CD14-positive monocyte (primary cell): ENCODE measurements around the gene ZEB2. TPM values are rescaled to one million over a fixed set of nuclear protein-coding genes. Genes with fewer than 3 reads are reported as not detected.

Source experiments
- DNase-seq, 3 donors: peaks; one replicate each; pipeline ENCODE4 v3.0.0-alpha.2; 2011 to 2022
- H2AFZ ChIP-seq: 2 replicates; pipeline ENCODE4 v1.6.0; 2012; ENCODE audit warnings: mild to moderate bottlenecking, low read depth, low read length, inconsistent platforms; ENCODE audit not compliant: insufficient read depth, poor library complexity, severe bottlenecking
- H3K27ac ChIP-seq, 2 donors: 1 replicate in 1 of 2; 2 replicates in 1 of 2; pipeline ENCODE4 v1.5.1; 2012 to 2013; ENCODE audit warnings: low read length in 2 of 2, control low read depth in 1 of 2, inconsistent platforms in 1 of 2, low read depth in 1 of 2, mild to moderate bottlenecking in 1 of 2
- H3K27me3 ChIP-seq, 2 donors: one replicate each; pipeline versions ENCODE4 v1.6.0 to v1.6.1; 2011 to 2013; ENCODE audit warnings: low read length in 2 of 2; ENCODE audit not compliant: control insufficient read depth in 2 of 2, insufficient read depth in 2 of 2
- H3K36me3 ChIP-seq, 2 donors: replicated peaks in 1 of 2; 1 replicate in 1 of 2; 2 replicates in 1 of 2; pipeline versions ENCODE4 v1.5.1 to v1.6.1; 2012 to 2013; ENCODE audit warnings: low read length in 2 of 2, control low read depth in 1 of 2, inconsistent platforms in 1 of 2, mild to moderate bottlenecking in 1 of 2; ENCODE audit not compliant: insufficient read depth in 2 of 2, control insufficient read depth in 1 of 2
- H3K4me1 ChIP-seq, 2 donors: 1 replicate in 1 of 2; 2 replicates in 1 of 2; pipeline versions ENCODE4 v1.5.1 to v1.6.1; 2012 to 2013; ENCODE audit warnings: low read length in 2 of 2, control low read depth in 1 of 2, inconsistent platforms in 1 of 2, mild to moderate bottlenecking in 1 of 2, moderate library complexity in 1 of 2; ENCODE audit not compliant: insufficient read depth in 2 of 2, control insufficient read depth in 1 of 2
- H3K4me2 ChIP-seq: replicated peaks from 2 replicates; pipeline ENCODE3; 2012; ENCODE audit warnings: low read length, moderate library complexity, mild to moderate bottlenecking; ENCODE audit not compliant: poor library complexity, severe bottlenecking; ENCODE audit errors: extremely low read depth
- H3K4me3 ChIP-seq, 3 experiments: fragments of 200-600 bp in 1 of 3; sonication (generic) in 1 of 3; replicated peaks in 1 of 3; 1 replicate in 2 of 3; 2 replicates in 1 of 3; pipeline ENCODE4 v1.5.1; 2011 to 2013; ENCODE audit warnings: low read length in 3 of 3, mild to moderate bottlenecking in 3 of 3, control low read depth in 2 of 3, low read depth in 2 of 3, inconsistent platforms in 1 of 3, moderate library complexity in 1 of 3
- H3K79me2 ChIP-seq: 2 replicates; pipeline ENCODE4 v1.6.0; 2012; ENCODE audit warnings: mild to moderate bottlenecking, control low read depth, inconsistent platforms, low read length, moderate library complexity; ENCODE audit not compliant: insufficient read depth
- H3K9ac ChIP-seq: 2 replicates; pipeline ENCODE4 v1.6.0; 2017; ENCODE audit warnings: low read length, mild to moderate bottlenecking; ENCODE audit not compliant: insufficient read depth, poor library complexity, severe bottlenecking
- H3K9me3 ChIP-seq, 2 donors: replicated peaks in 1 of 2; 1 replicate in 1 of 2; 2 replicates in 1 of 2; pipeline versions ENCODE4 v1.5.1 to v1.6.1; 2012 to 2013; ENCODE audit warnings: low read length in 2 of 2, control low read depth in 1 of 2; ENCODE audit not compliant: control insufficient read depth in 1 of 2, insufficient read depth in 1 of 2
- H4K20me1 ChIP-seq: 2 replicates; pipeline ENCODE4 v1.6.0; 2012; ENCODE audit warnings: mild to moderate bottlenecking, low read length, control low read depth, moderate library complexity; ENCODE audit not compliant: insufficient read depth
- H3K27ac Mint-ChIP-seq, 7 donors: one replicate each; pipeline ENCODE4 v1.8.0; 2020; ENCODE audit warnings: mild to moderate bottlenecking in 7 of 7, mixed read lengths in 7 of 7, moderate library complexity in 6 of 7, inconsistent platforms in 2 of 7
- H3K27me3 Mint-ChIP-seq, 3 donors: one replicate each; pipeline ENCODE4 v1.8.0; 2021 to 2022; ENCODE audit warnings: low read depth in 3 of 3, mild to moderate bottlenecking in 3 of 3, mixed read lengths in 3 of 3, moderate library complexity in 3 of 3, inconsistent platforms in 1 of 3
- H3K36me3 Mint-ChIP-seq, 2 donors: one replicate each; pipeline ENCODE4 v1.8.0; 2020; ENCODE audit warnings: mixed read lengths in 2 of 2, inconsistent platforms in 1 of 2, mild to moderate bottlenecking in 1 of 2
- H3K4me1 Mint-ChIP-seq: one replicate; pipeline ENCODE4 v1.8.0; 2020; ENCODE audit warnings: mild to moderate bottlenecking, mixed read lengths
- H3K4me3 Mint-ChIP-seq, 2 donors: one replicate each; pipeline ENCODE4 v1.8.0; 2020; ENCODE audit warnings: mild to moderate bottlenecking in 2 of 2, mixed read lengths in 2 of 2, moderate library complexity in 1 of 2
- H3K9me3 Mint-ChIP-seq, 7 donors: one replicate each; pipeline ENCODE4 v1.8.0; 2020 to 2022; ENCODE audit warnings: mixed read lengths in 7 of 7, mild to moderate bottlenecking in 6 of 7, moderate library complexity in 6 of 7, inconsistent platforms in 2 of 7
- CTCF ChIP-seq: fragments of 200-600 bp; IDR thresholded peaks from one replicate; pipeline ENCODE4 v1.8.0; 2022; ENCODE audit warnings: antibody characterized with exemption, mild to moderate bottlenecking
- WGBS: methylation state at CpG from one replicate; pipeline ENCODE4 v1.1.5; 2013; ENCODE audit warnings: missing lambda C conversion rate; ENCODE audit not compliant: insufficient coverage; 5-methylcytosine and 5-hydroxymethylcytosine counted together
- intact Hi-C, 2 donors: fragments of 100-400 bp; cut with micrococcal nuclease; formaldehyde crosslinking; loops; one replicate each; pipeline versions ENCODE4 v1.15.0 to v1.15.1; 2023
- polyA plus RNA-seq, 3 donors: library from polyadenylated mRNA; depleted of rRNA in 1 of 3; unstranded in 2 of 3; stranded (reverse) in 1 of 3; fragments of 300-500 nt in 2 of 3; fragments of >200 nt in 1 of 3; fragmentation: Illumina TruSeq in 2 of 3; gene quantifications; 1 replicate in 2 of 3; 2 replicates in 1 of 3; pipeline ENCODE4 v1.2.3, GENCODE V29; 2012 to 2021

ZEB2 gene
- polyA plus RNA-seq, 3 donors, result 76.8 to 325 (median 93.8) TPM

GRCh38 chr2:144544053-144544452 lies 24.1 kb upstream of the ZEB2 start:
- H3K4me1 Mint-ChIP-seq, result peaks cover 18% of the 10 kb centered on the region
- H3K27me3 ChIP-seq, result no peaks in the 10 kb centered on the region
- H3K4me1 ChIP-seq, result peaks cover 13 to 19% of the 10 kb centered on the region in 2 donors
- no peaks in the 10 kb centered on the region for H3K9me3 ChIP-seq
- no peak overlapping the region for H3K9ac ChIP-seq
- no peaks in the 10 kb centered on the region for H3K79me2 ChIP-seq
- H3K9me3 Mint-ChIP-seq, result no peaks in the 10 kb centered on the region
- no peak overlapping the region for H2AFZ ChIP-seq
- no peak overlapping the region for H3K4me3 Mint-ChIP-seq
- WGBS, result no CpG with 5 or more reads among the region's 3 CpGs
- H4K20me1 ChIP-seq, result no peaks in the 10 kb centered on the region
- no peak for TF ChIP-seq CTCF
- intact Hi-C loops, result no loop called here
- DNase-seq, result no peak
- H3K4me3 ChIP-seq, result no peak overlapping the region
- no peak overlapping the region for H3K27ac ChIP-seq
- H3K27me3 Mint-ChIP-seq, result no peaks in the 10 kb centered on the region
- H3K4me2 ChIP-seq, result no peak overlapping the region
- no peaks in the 10 kb centered on the region for H3K36me3 Mint-ChIP-seq
- no peak overlapping the region for H3K27ac Mint-ChIP-seq
- no peaks in the 10 kb centered on the region for H3K36me3 ChIP-seq

- Histone ChIP-seq H3K9ac (no peak overlapping the region), H4K20me1 (no peaks in the 10 kb centered on the region), H3K36me3 (no peaks in the 10 kb centered on the region), H3K4me1 (no peaks in the 10 kb centered on the region), H3K79me2 (no peaks in the 10 kb centered on the region), H3K4me3 (no peak overlapping the region), H3K4me2 (no peak overlapping the region), H3K9me3 (no peaks in the 10 kb centered on the region), H2AFZ (no peak overlapping the region), H3K27ac (no peak overlapping the region), H3K27me3 (no peaks in the 10 kb centered on the region)
- no peak overlapping the region for H3K27ac Mint-ChIP-seq
- intact Hi-C loops, result no loop called here
- peaks cover 0 to 2% (median 0%) of the 10 kb centered on the region in 3 donors for H3K27me3 Mint-ChIP-seq
- no peaks in the 10 kb centered on the region for H3K36me3 Mint-ChIP-seq
- H3K4me3 Mint-ChIP-seq, result no peak overlapping the region
- H3K4me1 Mint-ChIP-seq, result peaks cover 3% of the 10 kb centered on the region
- no peak for DNase-seq
- TF ChIP-seq CTCF, result no peak
- no peaks in the 10 kb centered on the region for H3K9me3 Mint-ChIP-seq
Observed at GRCh38 chr2:144541396-144541795, 21.5 kb upstream of the ZEB2 start.
